ENCODE measurements around the gene MATCAP1. TPM values are rescaled to one million over a fixed set of nuclear protein-coding genes. Genes with fewer than 3 reads are reported as not detected.

Gene MATCAP1
- total RNA-seq, 2 donors from 2014 or later: 24.0 to 43.0 TPM

GRCh38 chr16:67150833-67151396 lies 32.8 kb downstream of the MATCAP1 start, which contains the start of gene B3GNT9:
Gene B3GNT9 (minus strand): TSS chr16:67150998. CDS start chr16:67150485, 513 bp downstream.
- H3K9me3 ChIP-seq: no peaks in the 10 kb centered on the region
- no peaks in the 10 kb centered on the region for H3K27me3 ChIP-seq
- H3K4me3 ChIP-seq: peak within 1 kb of the TSS; percentile 68
- H3K36me3 ChIP-seq: no peaks in the 10 kb centered on the region
- H3K4me1 ChIP-seq: peaks cover 12% of the 10 kb centered on the region
- peak; percentile 74 for DNase-seq
- no peak for TF ChIP-seq CTCF (IDR thresholded peaks at IDR 0.05)
- intact Hi-C loops (cut with DNase I): no loop called here
- H3K9ac ChIP-seq (ENCODE audit: low read depth in 2 of 2, low read length in 2 of 2): peak within 1 kb of the TSS; percentile 70 to 71
- H3K27ac ChIP-seq: peak within 1 kb of the TSS; percentile 60

- intact Hi-C loops (cut with DNase I): no loop called here
- Histone ChIP-seq H3K36me3 (peaks cover under 1% of the 10 kb centered on the region), H3K4me3 (peak overlapping the region; percentile 68), H3K27me3 (no peaks in the 10 kb centered on the region), H3K4me1 (peaks cover 5% of the 10 kb centered on the region), H3K27ac (peak overlapping the region; percentile 60), H3K9me3 (no peaks in the 10 kb centered on the region), H3K9ac (ENCODE audit: low read depth in 2 of 2, low read length in 2 of 2) (peak overlapping the region; percentile 70 to 71)
- peak; percentile 47 for DNase-seq
- TF ChIP-seq CTCF (IDR thresholded peaks at IDR 0.05): no peak
These were observed 33.5 kb downstream of the MATCAP1 start for GRCh38 chr16:67150047-67150832.

GRCh38 chr16:67149276-67150046 lies 34.3 kb downstream of the MATCAP1 start:
- Histone ChIP-seq H3K36me3 (peaks cover 3% of the 10 kb centered on the region), H3K9me3 (no peaks in the 10 kb centered on the region), H3K27ac (no peak overlapping the region), H3K4me3 (peak overlapping the region; percentile 68), H3K4me1 (no peaks in the 10 kb centered on the region), H3K9ac (ENCODE audit: low read depth in 2 of 2, low read length in 2 of 2) (no peak overlapping the region), H3K27me3 (no peaks in the 10 kb centered on the region)
- no peak for DNase-seq
- no peak for TF ChIP-seq CTCF (IDR thresholded peaks at IDR 0.05)
- intact Hi-C loops (cut with DNase I): no loop called here

- no peak for DNase-seq
- Histone ChIP-seq H3K27ac (no peak overlapping the region), H3K4me3 (no peak overlapping the region), H3K27me3 (no peaks in the 10 kb centered on the region), H3K9ac (ENCODE audit: low read depth in 2 of 2, low read length in 2 of 2) (no peak overlapping the region), H3K9me3 (no peaks in the 10 kb centered on the region), H3K4me1 (no peaks in the 10 kb centered on the region), H3K36me3 (peaks cover 3% of the 10 kb centered on the region)
- intact Hi-C loops (cut with DNase I): no loop called here
- no peak for TF ChIP-seq CTCF (IDR thresholded peaks at IDR 0.05)
These were observed 35.0 kb downstream of the MATCAP1 start for GRCh38 chr16:67148656-67149275.

- H3K4me3 ChIP-seq: no peak overlapping the region
- H3K9ac ChIP-seq (ENCODE audit: low read depth in 2 of 2, low read length in 2 of 2): no peak overlapping the region
- H3K9me3 ChIP-seq: no peaks in the 10 kb centered on the region
- H3K27ac ChIP-seq: no peak overlapping the region
- DNase-seq: no peak
- H3K27me3 ChIP-seq: no peaks in the 10 kb centered on the region
- intact Hi-C loops (cut with DNase I): no loop called here
- H3K4me1 ChIP-seq: no peaks in the 10 kb centered on the region
- H3K36me3 ChIP-seq: peaks cover 3% of the 10 kb centered on the region
- no peak for TF ChIP-seq CTCF (IDR thresholded peaks at IDR 0.05)
These were observed 35.5 kb downstream of the MATCAP1 start for GRCh38 chr16:67148221-67148620.
